Ectodermal cell (in vitro differentiated cells): ENCODE measurements around the gene GBE1.
"Not testable (repeated sequence)": the region's sequence is repeated elsewhere in the genome, so short reads cannot be mapped to it uniquely, and the experiment has no call there.

Source experiments
- H3K27ac ChIP-seq: 2 replicates; pipeline ENCODE4 v1.7.0; 2013; ENCODE audit warnings: mild to moderate bottlenecking, low read depth, low read length; ENCODE audit not compliant: insufficient read depth, poor library complexity, severe bottlenecking
- H3K27me3 ChIP-seq: 2 replicates; pipeline ENCODE4 v1.7.0; 2013; ENCODE audit warnings: mild to moderate bottlenecking, low read length; ENCODE audit not compliant: insufficient read depth, control insufficient read depth, poor library complexity, severe bottlenecking
- H3K36me3 ChIP-seq: one replicate; pipeline ENCODE4 v1.7.0; 2013; ENCODE audit warnings: low read length; ENCODE audit not compliant: control insufficient read depth, insufficient read depth
- H3K4me1 ChIP-seq: one replicate; pipeline ENCODE4 v1.7.0; 2013; ENCODE audit warnings: low read length; ENCODE audit not compliant: control insufficient read depth, insufficient read depth
- H3K4me3 ChIP-seq: 2 replicates; pipeline ENCODE4 v1.7.0; 2013; ENCODE audit warnings: low read depth, low read length, control low read depth; ENCODE audit not compliant: insufficient read depth
- H3K9me3 ChIP-seq: 2 replicates; pipeline ENCODE4 v1.7.0; 2013; ENCODE audit warnings: mild to moderate bottlenecking, low read length, moderate library complexity; ENCODE audit not compliant: control insufficient read depth
- WGBS, 2 experiments: methylation state at CpG; one replicate each; pipeline ENCODE4 v1.1.7; 2013; ENCODE audit warnings: missing lambda C conversion rate in 2 of 2; 5-methylcytosine and 5-hydroxymethylcytosine counted together

GBE1 gene

GRCh38 chr3:81492471-81492870 is 269.0 kb downstream of the GBE1 start:
- H3K27ac ChIP-seq, H3K4me3 ChIP-seq, H3K27me3 ChIP-seq, H3K9me3 ChIP-seq, H3K4me1 ChIP-seq, H3K36me3 ChIP-seq: not testable (repeated sequence)
- 80 to 100% methylated on average over 1 of the region's 1 CpG for WGBS, 2 experiments

- WGBS, 2 experiments: 97 to 98% methylated on average over 3 to 4 of the region's 4 CpGs
- no peak overlapping the region for H3K4me3 ChIP-seq
- no peaks in the 10 kb centered on the region for H3K36me3 ChIP-seq
- H3K4me1 ChIP-seq: no peaks in the 10 kb centered on the region
- H3K9me3 ChIP-seq: no peaks in the 10 kb centered on the region
- no peaks in the 10 kb centered on the region for H3K27me3 ChIP-seq
- H3K27ac ChIP-seq: no peak overlapping the region
Measured at GRCh38 chr3:81492040-81492439, 269.4 kb downstream of the GBE1 start.

GRCh38 chr3:81490541-81491288 is 270.7 kb downstream of the GBE1 start:
- 47 to 83% methylated on average over 4 to 7 of the region's 7 CpGs for WGBS, 2 experiments
- Histone ChIP-seq H3K9me3 (no peaks in the 10 kb centered on the region), H3K4me3 (no peak overlapping the region), H3K27me3 (no peaks in the 10 kb centered on the region), H3K4me1 (no peaks in the 10 kb centered on the region), H3K27ac (no peak overlapping the region), H3K36me3 (no peaks in the 10 kb centered on the region)

- Histone ChIP-seq H3K9me3 (no peaks in the 10 kb centered on the region), H3K4me1 (no peaks in the 10 kb centered on the region), H3K27me3 (no peaks in the 10 kb centered on the region), H3K27ac (no peak overlapping the region), H3K36me3 (no peaks in the 10 kb centered on the region), H3K4me3 (no peak overlapping the region)
- 93% methylated on average over 5 of the region's 5 CpGs for WGBS, 2 experiments
Measured at GRCh38 chr3:81485444-81485865, 276.0 kb downstream of the GBE1 start.

- Histone ChIP-seq H3K4me3 (no peak overlapping the region), H3K27ac (no peak overlapping the region), H3K9me3 (no peaks in the 10 kb centered on the region), H3K36me3 (no peaks in the 10 kb centered on the region), H3K27me3 (no peaks in the 10 kb centered on the region), H3K4me1 (no peaks in the 10 kb centered on the region)
- 93 to 94% methylated on average over 5 of the region's 5 CpGs for WGBS, 2 experiments
Measured at GRCh38 chr3:81484520-81484919, 276.9 kb downstream of the GBE1 start.

GRCh38 chr3:81483046-81483445 is 278.4 kb downstream of the GBE1 start:
- Histone ChIP-seq H3K27ac (no peak overlapping the region), H3K9me3 (no peaks in the 10 kb centered on the region), H3K4me3 (no peak overlapping the region), H3K4me1 (no peaks in the 10 kb centered on the region), H3K27me3 (no peaks in the 10 kb centered on the region), H3K36me3 (no peaks in the 10 kb centered on the region)
- WGBS, 2 experiments: 90 to 95% methylated on average over 3 of the region's 3 CpGs

- H3K36me3 ChIP-seq: no peaks in the 10 kb centered on the region
- no peaks in the 10 kb centered on the region for H3K9me3 ChIP-seq
- no peaks in the 10 kb centered on the region for H3K4me1 ChIP-seq
- H3K4me3 ChIP-seq: no peak overlapping the region
- WGBS, 2 experiments: 90 to 93% methylated on average over 2 of the region's 2 CpGs
- H3K27ac ChIP-seq: no peak overlapping the region
- H3K27me3 ChIP-seq: no peaks in the 10 kb centered on the region
Measured at GRCh38 chr3:81477740-81478139, 283.7 kb downstream of the GBE1 start.

GRCh38 chr3:81476692-81477091 is 284.8 kb downstream of the GBE1 start:
- WGBS, 2 experiments: 79 to 82% methylated on average over 4 of the region's 4 CpGs
- Histone ChIP-seq H3K4me3 (no peak overlapping the region), H3K27ac (no peak overlapping the region), H3K9me3 (no peaks in the 10 kb centered on the region), H3K27me3 (no peaks in the 10 kb centered on the region), H3K36me3 (no peaks in the 10 kb centered on the region), H3K4me1 (no peaks in the 10 kb centered on the region)

GRCh38 chr3:81472600-81473362 is 288.7 kb downstream of the GBE1 start:
- no peak overlapping the region for H3K27ac ChIP-seq
- H3K9me3 ChIP-seq: no peaks in the 10 kb centered on the region
- no peaks in the 10 kb centered on the region for H3K27me3 ChIP-seq
- H3K4me1 ChIP-seq: no peaks in the 10 kb centered on the region
- no peak overlapping the region for H3K4me3 ChIP-seq
- H3K36me3 ChIP-seq: no peaks in the 10 kb centered on the region
- WGBS, 2 experiments: 90 to 94% methylated on average over 6 of the region's 6 CpGs

- Histone ChIP-seq H3K4me1 (no peaks in the 10 kb centered on the region), H3K9me3 (no peaks in the 10 kb centered on the region), H3K36me3 (no peaks in the 10 kb centered on the region), H3K27me3 (no peaks in the 10 kb centered on the region), H3K4me3 (no peak overlapping the region), H3K27ac (no peak overlapping the region)
- WGBS, 2 experiments: 78 to 83% methylated on average over 3 of the region's 3 CpGs
Measured at GRCh38 chr3:81470524-81471278, 290.7 kb downstream of the GBE1 start.
